Activated CD4-positive, CD25-positive, alpha-beta regulatory T cell treated with anti-CD3 and anti-CD28 coated beads, Interleukin-2, amount 50 U/mL, for 24 hours (primary cell): Measurements from ENCODE around the gene HBG2.
"Not testable (repeated sequence)": the region's sequence is repeated elsewhere in the genome, so short reads cannot be mapped to it uniquely, and the experiment has no call there.

Experiments
- ATAC-seq, 2 donors: fragments of 150-1000 bp; cut with Tn5 transposase; one replicate each; pipeline ENCODE4 v1.10.0; 2021; ENCODE audit warnings: mild to moderate bottlenecking in 1 of 2, moderate library complexity in 1 of 2

HBG2 gene

DNA sequence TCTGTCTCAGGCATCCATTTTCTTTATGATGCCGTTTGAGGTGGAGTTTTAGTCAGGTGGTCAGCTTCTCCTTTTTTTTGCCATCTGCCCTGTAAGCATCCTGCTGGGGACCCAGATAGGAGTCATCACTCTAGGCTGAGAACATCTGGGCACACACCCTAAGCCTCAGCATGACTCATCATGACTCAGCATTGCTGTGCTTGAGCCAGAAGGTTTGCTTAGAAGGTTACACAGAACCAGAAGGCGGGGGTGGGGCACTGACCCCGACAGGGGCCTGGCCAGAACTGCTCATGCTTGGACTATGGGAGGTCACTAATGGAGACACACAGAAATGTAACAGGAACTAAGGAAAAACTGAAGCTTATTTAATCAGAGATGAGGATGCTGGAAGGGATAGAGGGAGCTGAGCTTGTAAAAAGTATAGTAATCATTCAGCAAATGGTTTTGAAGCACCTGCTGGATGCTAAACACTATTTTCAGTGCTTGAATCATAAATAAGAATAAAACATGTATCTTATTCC, 26.1 kb upstream of the HBG2 start:
- ATAC-seq = peak; percentile 58 to 78

DNA sequence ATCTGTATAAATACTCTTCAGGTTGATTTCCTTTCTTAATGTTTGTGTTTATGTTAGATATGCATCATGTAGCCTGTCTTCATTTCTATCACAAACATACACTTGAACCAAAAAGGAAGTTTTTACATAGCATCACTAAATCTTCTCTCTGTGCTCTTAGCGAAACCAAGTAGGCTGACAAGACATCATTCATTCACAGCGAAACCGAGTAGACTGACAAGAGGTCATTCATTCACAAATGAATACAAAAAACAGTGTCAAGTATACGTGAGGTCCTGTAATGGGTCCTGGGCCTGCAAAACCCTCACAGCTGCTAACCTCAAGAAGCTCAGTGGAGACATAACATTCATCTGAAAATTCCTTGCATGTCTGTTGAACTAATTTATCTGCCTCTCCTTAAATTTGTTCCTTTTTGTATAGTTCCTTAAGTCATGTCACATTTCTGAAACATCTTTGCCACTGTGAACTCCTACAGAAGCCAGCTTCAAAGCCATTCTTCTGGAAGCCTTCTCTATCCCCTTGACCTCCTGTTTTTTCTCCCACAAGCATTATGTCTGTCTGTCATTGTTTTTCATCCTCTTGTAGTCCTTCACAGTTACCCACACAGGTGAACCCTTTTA, 25.0 kb upstream of the HBG2 start:
- ATAC-seq = no peak

DNA sequence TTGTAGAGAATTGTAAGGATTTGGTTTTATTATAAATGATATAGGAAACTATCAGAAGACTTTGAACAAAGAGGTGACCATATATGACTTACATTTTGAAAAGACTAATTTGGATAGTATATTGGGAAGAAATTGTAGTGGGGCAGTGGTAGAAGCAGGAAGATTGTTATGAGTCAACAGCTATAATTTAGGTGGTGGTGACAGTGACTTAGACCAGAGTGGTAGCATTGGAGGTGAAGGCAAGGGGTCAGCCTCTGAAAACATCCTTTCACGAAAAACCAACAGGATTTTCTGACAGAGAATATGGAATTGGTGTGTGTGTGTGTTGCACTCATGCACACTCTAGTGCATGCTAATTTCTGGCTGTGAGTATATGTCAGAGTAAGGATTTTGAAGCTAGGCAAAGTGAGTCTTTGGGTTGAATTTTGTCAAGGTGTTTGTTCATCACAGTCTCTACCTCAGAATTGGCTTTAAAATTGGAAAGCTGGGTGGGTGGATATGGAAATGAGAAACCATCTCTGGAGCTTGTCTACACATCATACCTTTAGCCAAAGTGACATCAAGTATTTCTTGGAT, 23.3 kb upstream of the HBG2 start:
- ATAC-seq = no peak

DNA sequence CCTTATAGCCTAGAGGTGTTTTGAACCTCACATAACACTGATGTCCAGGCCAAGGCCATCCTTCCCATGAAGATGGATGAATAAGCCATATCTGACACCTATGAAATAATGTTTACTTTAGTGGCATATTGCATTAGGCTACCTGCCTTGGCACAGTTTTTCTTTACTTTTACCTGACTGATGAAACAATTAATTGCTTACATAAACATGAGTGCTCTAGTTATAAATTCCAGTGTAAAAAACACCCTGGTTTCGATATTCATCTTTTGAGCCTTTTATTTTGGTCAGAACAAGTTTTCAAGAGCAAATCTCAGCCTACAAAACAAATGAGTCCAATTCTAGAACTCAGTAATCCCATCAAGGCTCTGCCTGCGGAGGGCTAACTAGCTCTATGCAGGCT, 22.1 kb upstream of the HBG2 start:
- ATAC-seq = no peak

DNA sequence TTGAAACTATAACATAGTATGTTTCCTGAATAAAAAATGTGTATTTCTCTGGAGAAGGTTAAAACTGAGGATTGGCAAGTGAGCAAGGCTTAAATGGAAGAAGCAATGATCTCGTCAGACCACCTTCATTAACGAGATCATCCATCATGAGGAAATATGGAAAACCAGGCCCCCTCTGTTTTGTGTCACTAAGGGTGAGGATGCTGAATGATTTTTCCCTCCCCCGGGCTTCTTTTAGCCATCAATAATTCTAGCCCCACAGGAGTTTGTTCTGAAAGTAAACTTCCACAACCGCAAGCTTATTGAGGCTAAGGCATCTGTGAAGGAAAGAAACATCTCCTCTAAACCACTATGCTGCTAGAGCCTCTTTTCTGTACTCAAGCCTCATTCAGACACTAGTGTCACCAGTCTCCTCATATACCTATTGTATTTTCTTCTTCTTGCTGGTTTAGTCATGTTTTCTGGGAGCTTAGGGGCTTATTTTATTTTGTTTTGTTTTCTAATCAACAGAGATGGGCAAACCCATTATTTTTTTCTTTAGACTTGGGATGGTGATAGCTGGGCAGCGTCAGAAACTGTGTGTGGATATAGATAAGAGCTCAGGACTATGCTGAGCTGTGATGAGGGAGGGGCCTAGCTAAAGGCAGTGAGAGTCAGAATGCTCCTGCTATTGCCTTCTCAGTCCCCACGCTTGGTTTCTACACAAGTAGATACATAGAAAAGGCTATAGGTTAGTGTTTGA, 21.0 kb upstream of the HBG2 start:
- ATAC-seq = no peak

DNA sequence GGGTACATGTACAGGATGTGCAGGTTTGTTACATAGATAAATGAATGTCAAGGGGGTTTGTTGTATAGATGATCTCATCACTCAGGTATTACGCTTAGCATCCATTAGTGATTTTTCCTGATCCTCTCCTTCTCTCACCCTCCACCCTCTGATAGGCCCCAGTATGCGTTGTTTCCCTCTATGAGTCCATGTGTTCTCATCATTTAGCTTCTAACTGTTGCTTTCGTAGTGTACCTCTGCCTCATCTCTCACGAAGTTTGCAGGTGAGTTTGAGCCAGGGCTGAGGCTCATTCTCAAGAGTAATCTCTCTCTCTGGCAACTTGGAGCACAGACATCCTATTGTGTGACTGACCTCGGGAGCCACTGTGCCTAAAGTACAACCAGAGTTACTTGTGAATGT, 19.8 kb upstream of the HBG2 start:
- no peak for ATAC-seq

DNA sequence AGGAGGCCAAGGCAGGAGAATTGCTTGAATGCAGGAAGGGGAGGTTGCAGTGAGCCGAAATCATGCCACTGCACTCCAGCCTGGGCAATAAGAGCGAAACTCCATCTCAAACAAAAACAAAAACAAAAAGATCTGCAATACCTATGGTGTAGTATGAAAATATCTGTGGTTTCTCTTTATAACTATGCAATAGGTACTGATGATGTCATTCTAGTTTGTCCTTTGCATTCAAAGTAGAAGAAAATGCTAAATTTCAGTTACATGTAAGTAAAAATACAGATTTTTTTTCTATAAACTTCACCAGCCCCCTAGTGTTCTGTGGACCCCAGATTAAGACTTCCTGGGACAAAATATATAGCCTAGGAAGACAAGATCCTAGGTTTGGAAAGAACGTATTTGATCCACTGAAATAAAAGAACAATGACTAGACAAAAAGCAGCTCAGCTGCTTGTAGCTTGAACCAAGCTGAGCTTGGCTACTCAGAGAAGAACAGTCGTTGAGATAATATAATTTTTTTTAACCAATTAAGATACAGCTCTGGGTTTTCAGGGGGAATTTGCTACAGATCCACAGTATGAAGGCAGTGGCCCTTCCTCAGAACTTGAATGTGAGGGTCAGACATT, 17.9 kb upstream of the HBG2 start:
- no peak for ATAC-seq

DNA sequence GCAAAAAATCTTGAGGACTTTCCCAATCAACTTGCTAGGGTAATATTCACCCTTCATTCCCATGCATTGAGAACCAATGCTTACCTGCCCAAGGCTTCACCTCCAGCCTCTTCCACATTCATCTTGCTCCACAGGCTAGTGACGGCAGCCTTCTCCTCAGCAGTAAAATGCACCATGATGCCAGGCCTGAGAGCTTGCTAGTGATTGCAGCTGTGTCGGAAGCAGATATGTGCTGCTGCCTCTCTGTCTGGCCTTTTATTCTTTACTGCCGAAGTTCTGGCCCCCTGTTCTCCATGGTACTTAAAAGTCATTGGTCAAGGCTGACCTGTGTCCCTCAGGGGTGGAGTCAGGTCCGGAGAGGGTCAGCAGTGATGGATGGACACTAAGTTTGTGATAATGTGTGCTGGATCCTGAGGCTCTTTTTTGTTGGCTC, 15.2 kb upstream of the HBG2 start, which contains the start of gene HBE1:
Gene HBE1, minus strand, starts transcription at position 231 of the 433 bp plus-strand sequence. Its CDS starts 55 bp downstream, at position 176.
- no peak for ATAC-seq

DNA sequence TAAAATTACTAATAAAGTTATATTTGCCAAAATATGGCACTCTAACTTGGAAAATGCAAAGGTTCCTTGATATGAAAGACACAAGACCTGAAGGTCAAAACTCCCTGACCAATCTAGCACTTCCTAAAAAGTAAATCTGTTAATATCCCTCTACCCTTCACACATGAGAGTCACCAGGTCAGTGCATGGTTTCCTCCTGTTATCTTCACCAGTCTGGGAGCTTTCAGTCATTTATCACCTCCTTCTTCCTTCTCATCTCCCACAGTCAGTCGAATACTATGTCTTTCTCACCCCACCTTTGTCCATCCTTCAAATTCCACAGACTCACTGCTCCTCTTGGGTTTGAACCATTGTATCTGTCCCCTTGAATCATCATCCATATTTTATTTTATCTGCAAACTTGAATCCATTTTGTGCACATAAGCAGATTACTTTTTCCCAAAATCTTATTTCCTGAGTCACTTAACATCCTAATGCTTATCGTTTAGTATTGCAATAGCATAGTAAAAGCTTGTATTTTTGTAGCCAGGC, 12.5 kb upstream of the HBG2 start:
- ATAC-seq = no peak

DNA sequence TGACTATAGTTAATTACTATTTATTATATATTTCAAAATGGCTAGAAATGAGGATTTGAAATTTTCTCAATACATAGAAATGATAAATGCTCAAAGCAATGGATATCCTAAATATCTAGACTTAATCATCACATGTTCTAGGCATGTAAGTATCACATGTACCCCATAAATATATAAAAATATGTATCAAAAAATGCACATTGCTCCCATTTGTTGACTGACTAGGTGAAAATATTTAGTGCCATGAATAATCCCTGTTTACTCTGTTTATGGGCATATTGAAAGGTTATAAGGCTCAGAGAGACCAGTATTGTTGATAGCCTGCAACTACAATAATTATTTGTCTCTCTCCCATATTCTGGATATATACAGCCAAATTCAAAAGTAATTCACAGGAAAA, 12.0 kb upstream of the HBG2 start:
- no peak for ATAC-seq

DNA sequence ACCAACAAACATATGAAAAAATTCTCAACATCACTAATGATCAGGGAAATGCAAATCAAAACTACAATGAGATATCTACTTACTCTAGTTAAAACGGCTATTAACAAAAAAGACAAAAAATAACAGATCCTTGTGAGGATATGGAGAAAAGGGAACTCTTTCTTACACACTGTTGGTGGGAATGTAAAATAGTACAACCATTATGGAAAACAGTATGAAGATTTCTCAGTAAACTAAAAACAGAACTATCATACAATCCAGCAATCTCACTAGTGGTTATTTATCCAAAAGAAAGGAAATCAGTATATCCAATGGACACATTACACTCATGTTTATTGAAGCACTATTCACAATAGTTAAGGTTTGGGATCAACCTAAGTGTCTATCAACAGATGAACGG, 11.3 kb upstream of the HBG2 start:
- ATAC-seq = no peak

DNA sequence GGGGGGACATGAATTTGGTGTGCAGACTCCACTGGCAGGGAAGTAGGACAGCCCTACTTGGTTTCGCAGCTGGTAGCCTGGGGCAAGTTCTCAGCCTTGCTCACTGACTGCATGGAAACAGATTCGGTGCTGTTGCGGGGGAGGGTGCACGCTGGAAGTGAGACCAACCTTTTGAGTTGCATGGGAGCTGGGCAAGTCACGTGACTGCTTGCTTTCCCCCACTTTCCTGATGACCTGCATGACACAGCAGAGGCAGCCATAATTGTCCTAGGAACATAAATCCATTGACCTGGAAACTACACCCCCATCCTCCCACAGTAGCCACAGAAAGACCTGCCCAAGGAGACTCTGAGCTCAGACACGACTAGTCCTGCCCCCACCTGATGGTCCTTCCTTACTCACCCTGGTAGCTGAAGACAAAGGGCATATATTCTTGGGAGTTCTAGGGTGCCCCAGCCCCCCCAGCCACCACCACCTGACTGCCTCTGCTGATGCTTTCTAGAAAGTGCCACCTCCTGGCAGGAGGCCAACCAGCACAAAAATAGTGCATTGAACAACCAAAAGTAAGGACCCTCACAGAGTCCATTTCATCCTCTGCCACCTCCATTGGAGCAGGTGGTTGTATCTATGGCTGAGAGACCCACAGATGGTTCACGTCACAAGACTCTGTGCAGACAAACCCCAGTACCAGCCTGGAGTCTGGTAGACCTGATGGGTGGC, 4.1 kb upstream of the HBG2 start:
- ATAC-seq = no peak

DNA sequence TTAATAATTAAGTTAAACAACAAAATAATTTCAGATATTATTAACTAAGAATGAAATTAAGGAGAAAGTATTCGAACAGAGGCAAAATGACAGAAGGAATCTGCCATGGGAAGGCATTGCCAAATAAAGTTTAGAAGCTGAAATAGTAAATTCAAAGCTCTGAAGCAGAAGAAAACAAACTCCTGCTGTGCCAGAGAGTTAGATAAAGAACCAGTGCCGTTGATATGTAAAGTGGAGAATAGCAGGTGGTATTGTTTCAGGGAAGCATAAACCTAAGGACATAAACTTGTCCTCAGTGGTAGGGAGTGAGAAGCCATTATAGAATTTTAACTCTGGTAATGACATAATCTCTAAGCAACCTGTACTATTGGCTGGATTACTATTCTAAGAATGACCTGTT, 2.7 kb upstream of the HBG2 start:
- no peak for ATAC-seq

DNA sequence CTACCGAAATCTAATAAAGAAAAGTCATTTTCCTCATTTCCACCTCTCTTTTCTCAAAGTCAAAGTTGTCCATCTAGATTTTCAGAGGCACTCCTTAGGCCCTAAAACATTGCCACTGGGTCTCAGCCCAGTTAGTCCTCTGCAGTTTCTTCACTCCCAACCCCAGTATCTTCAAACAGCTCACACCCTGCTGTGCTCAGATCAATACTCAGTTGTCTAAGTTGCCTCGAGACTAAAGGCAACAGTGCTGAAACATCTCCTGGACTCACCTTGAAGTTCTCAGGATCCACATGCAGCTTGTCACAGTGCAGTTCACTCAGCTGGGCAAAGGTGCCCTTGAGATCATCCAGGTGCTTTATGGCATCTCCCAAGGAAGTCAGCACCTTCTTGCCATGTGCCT, 558 bp downstream of the HBG2 start:
- not testable (repeated sequence) for ATAC-seq

DNA sequence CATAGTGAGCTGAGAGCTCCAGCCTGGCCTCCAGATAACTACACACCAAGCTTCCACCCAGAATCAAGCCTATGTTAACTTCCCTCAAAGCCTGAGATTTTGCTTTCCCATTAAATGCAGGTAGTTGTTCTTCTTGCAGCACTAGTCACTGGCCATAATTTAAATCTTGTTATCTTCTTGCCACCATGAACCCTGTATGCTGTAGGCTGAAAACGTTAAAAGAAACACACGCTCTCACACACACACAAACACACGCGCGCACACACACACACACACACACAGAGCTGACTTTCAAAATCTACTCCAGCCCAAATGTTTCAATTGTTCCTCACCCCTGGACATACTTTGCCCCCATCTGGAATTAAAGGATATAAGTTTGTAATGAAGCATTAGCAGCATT, 1.1 kb downstream of the HBG2 start:
- not testable (repeated sequence) for ATAC-seq

DNA sequence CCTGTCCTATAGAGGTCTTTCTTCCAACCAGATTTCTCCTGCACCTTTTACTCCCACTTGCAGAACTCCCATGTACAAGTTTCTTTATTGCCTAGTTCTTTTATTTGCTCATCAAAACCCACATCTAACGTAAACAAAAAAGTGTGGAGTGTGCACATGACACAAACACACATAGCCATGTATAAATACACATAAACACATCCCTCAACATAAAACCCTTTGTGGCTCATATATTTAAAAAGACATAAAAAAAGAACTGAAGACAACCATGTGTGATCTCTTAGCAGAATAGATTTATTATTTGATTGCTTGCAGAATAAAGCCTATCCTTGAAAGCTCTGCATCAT, 1.7 kb downstream of the HBG2 start:
- no peak for ATAC-seq

DNA sequence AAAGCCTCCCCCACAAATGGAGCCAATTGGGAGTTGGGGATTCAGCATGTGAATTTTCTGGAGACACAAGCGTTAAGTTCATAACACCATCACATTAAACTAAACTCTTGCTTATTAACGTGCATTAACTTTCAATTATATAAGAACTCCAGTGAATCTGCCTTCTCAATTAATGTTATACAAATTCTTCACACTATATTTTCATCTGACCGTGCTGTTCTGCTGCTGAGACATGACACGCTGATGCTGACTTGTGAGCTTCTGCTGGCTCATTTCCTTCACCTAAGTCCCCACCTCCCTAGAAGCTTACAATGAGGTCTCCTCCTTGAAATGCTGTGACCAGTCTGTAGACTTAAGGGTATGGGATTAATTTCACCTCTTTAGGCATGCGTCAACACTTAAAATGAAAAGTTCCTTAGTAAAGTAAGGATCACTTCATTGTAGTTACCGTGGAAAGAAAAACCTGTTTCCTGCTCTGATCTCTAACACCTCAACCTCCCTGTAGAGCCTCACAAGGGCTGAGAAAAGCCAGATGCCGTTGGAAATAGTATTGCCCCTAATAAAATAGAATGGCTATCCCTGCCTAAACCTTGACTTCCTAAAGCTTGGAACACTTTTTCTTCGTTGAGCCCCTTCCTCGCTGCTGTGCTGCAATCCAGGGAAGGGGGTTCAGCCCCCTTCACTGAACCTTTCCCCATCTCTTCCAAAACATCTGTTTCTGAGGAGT, 2.2 kb downstream of the HBG2 start:
- no peak for ATAC-seq

DNA sequence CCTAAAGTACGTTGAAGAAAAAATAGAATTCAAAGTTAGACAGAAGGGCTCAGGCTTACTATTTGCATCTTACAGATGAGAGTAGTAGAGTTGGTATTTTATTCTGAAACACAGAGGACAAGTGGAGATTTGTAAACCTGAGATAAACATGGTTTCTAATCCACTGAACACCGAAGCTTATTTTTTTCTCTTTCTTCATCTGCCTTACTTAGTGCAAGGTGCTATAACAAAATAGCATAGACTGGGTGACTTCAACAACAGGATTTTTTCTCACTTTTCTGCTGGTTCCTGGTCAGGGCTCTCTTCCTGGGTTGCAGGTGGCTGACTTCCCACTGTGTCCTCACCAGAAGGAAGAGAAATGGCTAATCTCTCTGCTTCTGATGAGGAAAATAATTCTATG, 2.8 kb downstream of the HBG2 start:
- ATAC-seq = no peak

DNA sequence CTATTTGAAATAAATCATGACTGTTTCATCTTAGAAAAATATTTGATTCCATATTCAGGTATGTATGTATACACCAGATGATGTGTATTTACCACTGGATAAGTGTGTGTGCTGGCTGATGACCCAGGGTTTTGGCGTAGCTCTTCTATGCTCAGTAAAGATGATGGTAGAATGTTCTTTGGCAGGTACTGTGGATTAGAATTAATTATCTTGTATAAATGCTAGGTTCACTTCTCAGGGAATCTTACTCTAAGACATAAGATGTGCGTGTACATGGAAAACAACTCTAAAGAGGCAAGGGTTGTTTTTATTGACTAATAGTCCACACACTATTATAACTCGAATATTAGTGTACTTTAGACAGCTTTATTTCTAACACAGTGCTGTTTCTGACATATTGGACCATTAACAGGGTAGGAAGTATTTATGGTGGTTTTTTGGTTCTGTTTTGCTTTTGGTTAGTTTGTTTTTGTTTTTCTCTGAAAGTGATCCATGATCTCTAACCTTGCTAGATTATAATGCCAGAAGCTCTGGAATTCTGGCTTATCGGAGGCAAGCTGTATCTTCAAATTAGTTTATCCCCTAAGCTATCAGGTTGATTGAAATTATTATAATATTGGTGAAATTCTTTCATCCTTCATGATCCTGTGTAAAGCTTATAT, 3.9 kb downstream of the HBG2 start:
- no peak for ATAC-seq

DNA sequence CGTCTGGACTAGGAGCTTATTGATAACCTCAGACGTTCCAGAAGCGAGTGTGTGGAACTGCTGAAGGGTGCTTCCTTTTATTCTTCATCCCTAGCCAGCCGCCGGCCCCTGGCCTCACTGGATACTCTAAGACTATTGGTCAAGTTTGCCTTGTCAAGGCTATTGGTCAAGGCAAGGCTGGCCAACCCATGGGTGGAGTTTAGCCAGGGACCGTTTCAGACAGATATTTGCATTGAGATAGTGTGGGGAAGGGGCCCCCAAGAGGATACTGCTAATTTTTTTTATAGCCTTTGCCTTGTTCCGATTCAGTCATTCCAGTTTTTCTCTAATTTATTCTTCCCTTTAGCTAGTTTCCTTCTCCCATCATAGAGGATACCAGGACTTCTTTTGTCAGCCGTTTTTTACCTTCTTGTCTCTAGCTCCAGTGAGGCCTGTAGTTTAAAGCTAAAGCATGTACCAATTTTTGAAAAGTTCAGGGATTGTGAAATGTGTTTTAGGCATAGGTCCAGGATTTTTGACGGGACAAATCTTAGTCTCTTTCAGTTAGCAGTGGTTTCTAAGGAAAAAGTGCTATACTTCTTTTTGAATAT, 4.7 kb downstream of the HBG2 start, which contains the start of gene HBG1:
Gene HBG1, minus strand, starts transcription at position 51 of the 590 bp plus-strand sequence. CDS start 53 bp downstream, outside the sequence.
- not testable (repeated sequence) for ATAC-seq

DNA sequence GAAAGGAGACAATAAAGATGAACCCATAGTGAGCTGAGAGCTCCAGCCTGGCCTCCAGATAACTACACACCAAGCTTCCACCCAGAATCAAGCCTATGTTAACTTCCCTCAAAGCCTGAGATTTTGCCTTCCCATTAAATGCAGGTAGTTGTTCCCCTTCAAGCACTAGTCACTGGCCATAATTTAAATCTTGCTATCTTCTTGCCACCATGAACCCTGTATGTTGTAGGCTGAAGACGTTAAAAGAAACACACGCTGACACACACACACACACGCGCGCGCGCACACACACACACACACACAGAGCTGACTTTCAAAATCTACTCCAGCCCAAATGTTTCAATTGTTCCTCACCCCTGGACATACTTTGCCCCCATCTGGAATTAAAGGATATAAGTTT, 6.1 kb downstream of the HBG2 start:
- not testable (repeated sequence) for ATAC-seq
